Vagina (tissue), 2 donors: Measurements from ENCODE around the gene CORO2B.

Experiments
- POLR2A ChIP-seq, 2 donors: fragments of 450-650 bp; IDR thresholded peaks; one replicate each; pipeline ENCODE4 v1.6.1; 2017; ENCODE audit warnings: antibody characterized with exemption in 2 of 2, mild to moderate bottlenecking in 2 of 2, moderate library complexity in 2 of 2
- TF ChIP-seq, protein P1 (sequence below), 3 experiments: fragments of 450-650 bp in 2 of 3; fragments of 200-600 bp in 1 of 3; sonication (generic) in 1 of 3; IDR thresholded peaks; one replicate each; pipeline ENCODE4 v1.5.1; 2017 to 2019; ENCODE audit warnings: antibody characterized with exemption in 3 of 3, mild to moderate bottlenecking in 2 of 3, moderate library complexity in 2 of 3

GRCh38 chr15:68593828-68594532 is 15.2 kb downstream of the CORO2B start:
- TF ChIP-seq, protein P1, sequence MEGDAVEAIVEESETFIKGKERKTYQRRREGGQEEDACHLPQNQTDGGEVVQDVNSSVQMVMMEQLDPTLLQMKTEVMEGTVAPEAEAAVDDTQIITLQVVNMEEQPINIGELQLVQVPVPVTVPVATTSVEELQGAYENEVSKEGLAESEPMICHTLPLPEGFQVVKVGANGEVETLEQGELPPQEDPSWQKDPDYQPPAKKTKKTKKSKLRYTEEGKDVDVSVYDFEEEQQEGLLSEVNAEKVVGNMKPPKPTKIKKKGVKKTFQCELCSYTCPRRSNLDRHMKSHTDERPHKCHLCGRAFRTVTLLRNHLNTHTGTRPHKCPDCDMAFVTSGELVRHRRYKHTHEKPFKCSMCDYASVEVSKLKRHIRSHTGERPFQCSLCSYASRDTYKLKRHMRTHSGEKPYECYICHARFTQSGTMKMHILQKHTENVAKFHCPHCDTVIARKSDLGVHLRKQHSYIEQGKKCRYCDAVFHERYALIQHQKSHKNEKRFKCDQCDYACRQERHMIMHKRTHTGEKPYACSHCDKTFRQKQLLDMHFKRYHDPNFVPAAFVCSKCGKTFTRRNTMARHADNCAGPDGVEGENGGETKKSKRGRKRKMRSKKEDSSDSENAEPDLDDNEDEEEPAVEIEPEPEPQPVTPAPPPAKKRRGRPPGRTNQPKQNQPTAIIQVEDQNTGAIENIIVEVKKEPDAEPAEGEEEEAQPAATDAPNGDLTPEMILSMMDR (IDR thresholded peaks at IDR 0.05), result no peak
- TF ChIP-seq POLR2A (IDR thresholded peaks at IDR 0.05), result no peak
